Gastrocnemius medialis (tissue), 4 donors: ENCODE measurements around the gene ELK3.

Experiments used
- CTCF ChIP-seq, 5 experiments: fragments of 450-650 bp in 3 of 5; fragments of 200-600 bp in 2 of 5; sonication (generic) in 2 of 5; IDR thresholded peaks in 4 of 5; conservative IDR thresholded peaks in 1 of 5; 1 replicate in 4 of 5; 2 replicates in 1 of 5; pipeline ENCODE4 v1.5.1; 2016 to 2019; ENCODE audit warnings: antibody characterized with exemption in 5 of 5, mild to moderate bottlenecking in 3 of 5, moderate library complexity in 3 of 5
- POLR2A ChIP-seq, 2 donors: fragments of 450-650 bp; IDR thresholded peaks; one replicate each; pipeline ENCODE4 v1.6.1; 2017; ENCODE audit warnings: antibody characterized with exemption in 2 of 2, mild to moderate bottlenecking in 2 of 2, moderate library complexity in 2 of 2

GRCh38 chr12:96155181-96155580, 39.0 kb upstream of the ELK3 start:
- TF ChIP-seq POLR2A (IDR thresholded peaks at IDR 0.05) (no peak), CTCF (IDR thresholded peaks at IDR 0.05 in 4 of 5, conservative IDR thresholded peaks at IDR 0.05 in 1 of 5) (no peak)
